Liver (tissue), 9 donors: ENCODE measurements around the gene SLC12A3. TPM values are rescaled to one million over a fixed set of nuclear protein-coding genes. Genes with fewer than 3 reads are reported as not detected.

ENCODE experiments used
- DNase-seq: peaks from one replicate; pipeline ENCODE4 v3.0.0-alpha.2; 2017; ENCODE audit warnings: low spot score
- H3K27ac ChIP-seq, 2 donors: one replicate each; pipeline ENCODE4 v1.7.0; 2013; ENCODE audit warnings: inconsistent platforms in 2 of 2, low read length in 2 of 2, control low read depth in 1 of 2, low read depth in 1 of 2, mild to moderate bottlenecking in 1 of 2
- H3K27me3 ChIP-seq, 4 donors: one replicate each; pipeline versions ENCODE4 v1.6.1 to v1.7.0; 2013; ENCODE audit warnings: low read length in 3 of 4, inconsistent platforms in 1 of 4, mild to moderate bottlenecking in 1 of 4, moderate library complexity in 1 of 4; ENCODE audit not compliant: control insufficient read depth in 4 of 4, insufficient read depth in 4 of 4
- H3K36me3 ChIP-seq, 4 donors: one replicate each; pipeline versions ENCODE4 v1.6.1 to v1.7.0; 2013; ENCODE audit warnings: low read length in 3 of 4, mild to moderate bottlenecking in 3 of 4, low read depth in 1 of 4, moderate library complexity in 1 of 4; ENCODE audit not compliant: control insufficient read depth in 4 of 4, insufficient read depth in 3 of 4
- H3K4me1 ChIP-seq, 4 donors: one replicate each; pipeline versions ENCODE4 v1.6.1 to v1.7.0; 2013; ENCODE audit warnings: low read length in 3 of 4, mild to moderate bottlenecking in 3 of 4, moderate library complexity in 1 of 4; ENCODE audit not compliant: control insufficient read depth in 4 of 4, insufficient read depth in 4 of 4
- H3K4me3 ChIP-seq, 3 donors: one replicate each; pipeline versions ENCODE4 v1.6.1 to v1.7.0; 2013; ENCODE audit warnings: low read length in 3 of 3, control low read depth in 1 of 3, low read depth in 1 of 3, mild to moderate bottlenecking in 1 of 3
- H3K9ac ChIP-seq, 2 donors: one replicate each; pipeline ENCODE4 v1.7.0; 2013; ENCODE audit warnings: low read length in 2 of 2, mild to moderate bottlenecking in 2 of 2, moderate library complexity in 2 of 2, control low read depth in 1 of 2, low read depth in 1 of 2
- H3K9me3 ChIP-seq, 4 donors: one replicate each; pipeline versions ENCODE4 v1.6.1 to v1.7.0; 2013; ENCODE audit warnings: low read length in 3 of 4; ENCODE audit not compliant: control insufficient read depth in 4 of 4
- EGR1 ChIP-seq, 2 donors: IDR thresholded peaks; 2 replicates each; pipeline ENCODE4 v1.6.1; 2016 to 2018; ENCODE audit warnings: antibody characterized with exemption in 2 of 2, low read depth in 2 of 2
- FOXA1 ChIP-seq: IDR thresholded peaks from 2 replicates; pipeline ENCODE4 v1.6.1; 2016; ENCODE audit warnings: antibody characterized with exemption
- FOXA2 ChIP-seq: IDR thresholded peaks from 2 replicates; pipeline ENCODE4 v1.6.1; 2016; ENCODE audit warnings: antibody characterized with exemption
- GABPA ChIP-seq, 2 donors: IDR thresholded peaks in 1 of 2; conservative IDR thresholded peaks in 1 of 2; 2 replicates each; pipeline ENCODE4 v1.6.1; 2016; ENCODE audit warnings: antibody characterized with exemption in 2 of 2, mild to moderate bottlenecking in 1 of 2, moderate library complexity in 1 of 2
- HNF4A ChIP-seq, 2 donors: conservative IDR thresholded peaks; 2 replicates each; pipeline ENCODE4 v1.6.1; 2016; ENCODE audit warnings: antibody characterized with exemption in 2 of 2, mild to moderate bottlenecking in 2 of 2
- HNF4G ChIP-seq: IDR thresholded peaks from 2 replicates; pipeline ENCODE4 v1.6.1; 2016; ENCODE audit warnings: antibody characterized with exemption
- JUND ChIP-seq, 2 donors: IDR thresholded peaks; 2 replicates each; pipeline ENCODE4 v1.6.1; 2016; ENCODE audit warnings: antibody characterized with exemption in 2 of 2
- NR2F2 ChIP-seq: IDR thresholded peaks from 2 replicates; pipeline ENCODE4 v1.6.1; 2016; ENCODE audit warnings: antibody characterized with exemption
- RAD21 ChIP-seq, 2 donors: IDR thresholded peaks; 2 replicates each; pipeline ENCODE4 v1.6.1; 2016; ENCODE audit warnings: antibody characterized with exemption in 2 of 2, mild to moderate bottlenecking in 2 of 2
- RXRA ChIP-seq, 2 donors: IDR thresholded peaks; 2 replicates each; pipeline ENCODE4 v1.6.1; 2017 to 2018; ENCODE audit warnings: antibody characterized with exemption in 2 of 2, mild to moderate bottlenecking in 1 of 2
- SP1 ChIP-seq: IDR thresholded peaks from 2 replicates; pipeline ENCODE4 v1.6.1; 2018; ENCODE audit warnings: antibody characterized with exemption, mild to moderate bottlenecking
- TAF1 ChIP-seq: conservative IDR thresholded peaks from 2 replicates; pipeline ENCODE4 v1.6.1; 2016; ENCODE audit warnings: antibody characterized with exemption, mild to moderate bottlenecking
- YY1 ChIP-seq: IDR thresholded peaks from 2 replicates; pipeline ENCODE4 v1.6.1; 2016; ENCODE audit warnings: antibody characterized with exemption, mild to moderate bottlenecking
- WGBS: extraction: QIAGEN DNeasy Blood & Tissue Kit; methylation state at CpG from one replicate; pipeline ENCODE4 v1.1.7; 2013; 5-methylcytosine and 5-hydroxymethylcytosine counted together
- polyA plus RNA-seq, 2 donors: library from polyadenylated mRNA; stranded (reverse) in 1 of 2; unstranded in 1 of 2; fragments of 200-250 nt in 1 of 2; fragments of >200 nt in 1 of 2; fragmentation: Nextera tagmentation in 1 of 2; extraction: Ambion mirVana in 1 of 2; gene quantifications; one replicate each; pipeline versions ENCODE4 v1.2.1 to v1.2.3, GENCODE V29; 2013 to 2015
- total RNA-seq, 2 donors: library from RNA; depleted of rRNA; stranded (reverse); fragments of >200 nt; gene quantifications; one replicate each; pipeline ENCODE4 v1.2.3, GENCODE V29; 2014
- TF ChIP-seq, protein P1 (sequence below): IDR thresholded peaks from 2 replicates; pipeline ENCODE4 v1.6.1; 2016; ENCODE audit warnings: antibody characterized with exemption, mild to moderate bottlenecking
- TF ChIP-seq, protein P2 (sequence below): IDR thresholded peaks from 2 replicates; pipeline ENCODE4 v1.6.1; 2016; ENCODE audit warnings: antibody characterized with exemption
- TF ChIP-seq, protein P3 (sequence below): IDR thresholded peaks from 2 replicates; pipeline ENCODE4 v1.6.1; 2016; ENCODE audit warnings: antibody characterized with exemption
- TF ChIP-seq, protein P4 (sequence below): fragments of 150-350 bp; IDR thresholded peaks from 2 replicates; pipeline ENCODE4 v1.5.1; 2017; ENCODE audit warnings: improper control_type of control experiment, low read depth, low read length; ENCODE audit not compliant: missing input control
- TF ChIP-seq, protein P5 (sequence below): IDR thresholded peaks from 2 replicates; pipeline ENCODE4 v1.6.1; 2016; ENCODE audit warnings: antibody characterized with exemption
- donor health status: healthy.
- donor health status: healthy.
- donor health status: healthy.
- donor health status: healthy.
- donor health status: healthy.

SLC12A3 gene
- total and polyA plus RNA-seq, 4 donors, result 0.09 TPM; not detected in 3

DNA sequence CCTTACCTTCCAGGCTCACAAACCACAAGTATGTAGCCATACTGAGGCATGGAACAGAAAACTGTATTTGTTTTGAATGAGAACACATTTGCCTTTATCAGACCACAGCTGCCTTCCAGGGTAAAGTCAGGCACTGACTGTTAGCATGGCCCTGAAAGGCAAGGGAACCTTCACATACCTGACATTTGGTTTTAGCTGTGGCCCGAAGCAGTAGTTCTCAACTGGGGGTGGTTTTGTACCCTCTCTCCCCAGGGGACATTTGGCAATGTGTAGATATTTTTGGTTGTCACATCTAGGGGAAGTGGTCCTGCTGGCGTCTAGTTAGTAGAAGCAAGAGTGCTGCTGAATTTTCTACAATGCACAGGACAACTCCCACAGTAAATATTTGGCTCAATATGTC is 76.1 kb downstream of the SLC12A3 start (continued):
- TF ChIP-seq, protein P1, sequence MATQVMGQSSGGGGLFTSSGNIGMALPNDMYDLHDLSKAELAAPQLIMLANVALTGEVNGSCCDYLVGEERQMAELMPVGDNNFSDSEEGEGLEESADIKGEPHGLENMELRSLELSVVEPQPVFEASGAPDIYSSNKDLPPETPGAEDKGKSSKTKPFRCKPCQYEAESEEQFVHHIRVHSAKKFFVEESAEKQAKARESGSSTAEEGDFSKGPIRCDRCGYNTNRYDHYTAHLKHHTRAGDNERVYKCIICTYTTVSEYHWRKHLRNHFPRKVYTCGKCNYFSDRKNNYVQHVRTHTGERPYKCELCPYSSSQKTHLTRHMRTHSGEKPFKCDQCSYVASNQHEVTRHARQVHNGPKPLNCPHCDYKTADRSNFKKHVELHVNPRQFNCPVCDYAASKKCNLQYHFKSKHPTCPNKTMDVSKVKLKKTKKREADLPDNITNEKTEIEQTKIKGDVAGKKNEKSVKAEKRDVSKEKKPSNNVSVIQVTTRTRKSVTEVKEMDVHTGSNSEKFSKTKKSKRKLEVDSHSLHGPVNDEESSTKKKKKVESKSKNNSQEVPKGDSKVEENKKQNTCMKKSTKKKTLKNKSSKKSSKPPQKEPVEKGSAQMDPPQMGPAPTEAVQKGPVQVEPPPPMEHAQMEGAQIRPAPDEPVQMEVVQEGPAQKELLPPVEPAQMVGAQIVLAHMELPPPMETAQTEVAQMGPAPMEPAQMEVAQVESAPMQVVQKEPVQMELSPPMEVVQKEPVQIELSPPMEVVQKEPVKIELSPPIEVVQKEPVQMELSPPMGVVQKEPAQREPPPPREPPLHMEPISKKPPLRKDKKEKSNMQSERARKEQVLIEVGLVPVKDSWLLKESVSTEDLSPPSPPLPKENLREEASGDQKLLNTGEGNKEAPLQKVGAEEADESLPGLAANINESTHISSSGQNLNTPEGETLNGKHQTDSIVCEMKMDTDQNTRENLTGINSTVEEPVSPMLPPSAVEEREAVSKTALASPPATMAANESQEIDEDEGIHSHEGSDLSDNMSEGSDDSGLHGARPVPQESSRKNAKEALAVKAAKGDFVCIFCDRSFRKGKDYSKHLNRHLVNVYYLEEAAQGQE, result no peak

DNA sequence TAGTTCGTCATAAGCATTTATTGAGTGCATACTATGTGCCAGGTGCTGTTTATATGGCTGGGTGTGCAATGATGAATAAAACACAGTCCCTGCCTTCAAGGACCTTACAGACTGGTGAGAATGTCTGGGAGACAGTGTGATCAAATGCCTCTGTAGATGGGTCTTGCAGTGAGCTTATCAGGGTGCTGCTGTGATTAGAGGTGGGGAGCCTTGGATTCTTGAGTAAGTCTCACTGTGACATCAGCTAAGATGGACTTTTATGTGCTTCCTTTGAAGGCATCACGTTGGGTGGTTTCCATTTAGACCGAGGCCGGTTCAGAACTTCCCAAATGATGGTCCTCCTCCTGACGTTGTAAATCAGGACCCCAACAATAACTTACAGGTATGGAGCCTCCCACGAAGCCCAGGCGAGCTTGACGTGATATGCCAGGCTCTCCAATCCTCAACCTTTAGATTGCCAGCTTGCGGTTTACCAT is 76.9 kb downstream of the SLC12A3 start:
- no peak for DNase-seq
- Histone ChIP-seq H3K27me3 (no peaks in the 10 kb centered on the region), H3K4me1 (peaks cover 3 to 24% (median 13%) of the 10 kb centered on the region in 4 donors), H3K4me3 (no peak overlapping the region), H3K9ac (no peak overlapping the region), H3K9me3 (no peaks in the 10 kb centered on the region), H3K36me3 (peaks cover 30 to 84% (median 76%) of the 10 kb centered on the region in 4 donors), H3K27ac (no peak overlapping the region)
- 79% methylated on average over 9 of the region's 9 CpGs for WGBS
- TF ChIP-seq RAD21 (IDR thresholded peaks at IDR 0.05) (no peak), NR2F2 (no peak)
- TF ChIP-seq, protein P2, sequence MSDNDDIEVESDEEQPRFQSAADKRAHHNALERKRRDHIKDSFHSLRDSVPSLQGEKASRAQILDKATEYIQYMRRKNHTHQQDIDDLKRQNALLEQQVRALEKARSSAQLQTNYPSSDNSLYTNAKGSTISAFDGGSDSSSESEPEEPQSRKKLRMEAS, result no peak

DNA sequence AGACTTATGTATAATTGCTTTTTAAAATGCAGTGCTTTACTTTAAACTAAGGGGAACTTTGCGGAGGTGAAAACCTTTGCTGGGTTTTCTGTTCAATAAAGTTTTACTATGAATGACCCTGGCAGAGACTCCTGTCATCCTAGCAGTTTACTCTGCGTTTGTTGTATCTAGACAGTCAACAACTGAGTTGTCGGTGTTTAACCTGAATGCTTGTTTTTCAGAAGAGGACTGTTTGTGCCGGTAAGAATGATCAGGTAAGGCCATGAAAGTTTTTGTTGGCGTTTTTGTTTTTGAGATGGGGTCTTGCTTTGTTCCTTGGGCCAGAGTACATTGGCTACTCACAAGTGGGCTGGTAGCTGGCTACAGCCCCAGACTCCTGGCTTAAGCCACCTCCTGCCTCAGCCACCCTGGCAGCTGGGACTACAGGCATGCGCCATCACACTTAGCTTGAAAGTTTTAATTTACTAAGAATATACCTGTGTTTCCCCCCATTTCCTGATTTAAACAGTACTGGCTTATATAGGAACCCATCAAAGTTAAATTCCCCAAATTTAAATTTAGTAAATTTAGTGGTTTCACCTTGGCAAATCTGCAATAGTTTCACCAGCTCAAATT is 78.9 kb downstream of the SLC12A3 start:
- Histone ChIP-seq H3K36me3 (peaks cover 23 to 67% (median 59%) of the 10 kb centered on the region in 4 donors), H3K9ac (no peak overlapping the region), H3K9me3 (no peaks in the 10 kb centered on the region), H3K27me3 (no peaks in the 10 kb centered on the region), H3K4me3 (no peak overlapping the region), H3K27ac (no peak overlapping the region), H3K4me1 (peaks cover 0 to 22% (median 9%) of the 10 kb centered on the region in 4 donors)
- no peak for DNase-seq
- TF ChIP-seq, protein P3, sequence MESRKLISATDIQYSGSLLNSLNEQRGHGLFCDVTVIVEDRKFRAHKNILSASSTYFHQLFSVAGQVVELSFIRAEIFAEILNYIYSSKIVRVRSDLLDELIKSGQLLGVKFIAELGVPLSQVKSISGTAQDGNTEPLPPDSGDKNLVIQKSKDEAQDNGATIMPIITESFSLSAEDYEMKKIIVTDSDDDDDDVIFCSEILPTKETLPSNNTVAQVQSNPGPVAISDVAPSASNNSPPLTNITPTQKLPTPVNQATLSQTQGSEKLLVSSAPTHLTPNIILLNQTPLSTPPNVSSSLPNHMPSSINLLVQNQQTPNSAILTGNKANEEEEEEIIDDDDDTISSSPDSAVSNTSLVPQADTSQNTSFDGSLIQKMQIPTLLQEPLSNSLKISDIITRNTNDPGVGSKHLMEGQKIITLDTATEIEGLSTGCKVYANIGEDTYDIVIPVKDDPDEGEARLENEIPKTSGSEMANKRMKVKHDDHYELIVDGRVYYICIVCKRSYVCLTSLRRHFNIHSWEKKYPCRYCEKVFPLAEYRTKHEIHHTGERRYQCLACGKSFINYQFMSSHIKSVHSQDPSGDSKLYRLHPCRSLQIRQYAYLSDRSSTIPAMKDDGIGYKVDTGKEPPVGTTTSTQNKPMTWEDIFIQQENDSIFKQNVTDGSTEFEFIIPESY, result no peak
- TF ChIP-seq TAF1 (no peak), FOXA1 (no peak), EGR1 (IDR thresholded peaks at IDR 0.05; ENCODE audit: low read depth in 2 of 2) (no peak), RAD21 (IDR thresholded peaks at IDR 0.05) (no peak), SP1 (no peak), RXRA (IDR thresholded peaks at IDR 0.05) (no peak), GABPA (IDR thresholded peaks at IDR 0.05 in 1 of 2, conservative IDR thresholded peaks at IDR 0.05 in 1 of 2) (no peak), HNF4A (conservative IDR thresholded peaks at IDR 0.05) (no peak), JUND (IDR thresholded peaks at IDR 0.05) (no peak), HNF4G (no peak), FOXA2 (no peak), NR2F2 (no peak), YY1 (no peak)
- TF ChIP-seq, protein P4, sequence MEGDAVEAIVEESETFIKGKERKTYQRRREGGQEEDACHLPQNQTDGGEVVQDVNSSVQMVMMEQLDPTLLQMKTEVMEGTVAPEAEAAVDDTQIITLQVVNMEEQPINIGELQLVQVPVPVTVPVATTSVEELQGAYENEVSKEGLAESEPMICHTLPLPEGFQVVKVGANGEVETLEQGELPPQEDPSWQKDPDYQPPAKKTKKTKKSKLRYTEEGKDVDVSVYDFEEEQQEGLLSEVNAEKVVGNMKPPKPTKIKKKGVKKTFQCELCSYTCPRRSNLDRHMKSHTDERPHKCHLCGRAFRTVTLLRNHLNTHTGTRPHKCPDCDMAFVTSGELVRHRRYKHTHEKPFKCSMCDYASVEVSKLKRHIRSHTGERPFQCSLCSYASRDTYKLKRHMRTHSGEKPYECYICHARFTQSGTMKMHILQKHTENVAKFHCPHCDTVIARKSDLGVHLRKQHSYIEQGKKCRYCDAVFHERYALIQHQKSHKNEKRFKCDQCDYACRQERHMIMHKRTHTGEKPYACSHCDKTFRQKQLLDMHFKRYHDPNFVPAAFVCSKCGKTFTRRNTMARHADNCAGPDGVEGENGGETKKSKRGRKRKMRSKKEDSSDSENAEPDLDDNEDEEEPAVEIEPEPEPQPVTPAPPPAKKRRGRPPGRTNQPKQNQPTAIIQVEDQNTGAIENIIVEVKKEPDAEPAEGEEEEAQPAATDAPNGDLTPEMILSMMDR, result no peak
- TF ChIP-seq, protein P5, sequence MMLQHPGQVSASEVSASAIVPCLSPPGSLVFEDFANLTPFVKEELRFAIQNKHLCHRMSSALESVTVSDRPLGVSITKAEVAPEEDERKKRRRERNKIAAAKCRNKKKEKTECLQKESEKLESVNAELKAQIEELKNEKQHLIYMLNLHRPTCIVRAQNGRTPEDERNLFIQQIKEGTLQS, result no peak
- 49% methylated on average over 6 of the region's 6 CpGs for WGBS
